Tibial nerve (tissue), 4 donors: ENCODE measurements around the gene OR2V2. TPM values are rescaled to one million over a fixed set of nuclear protein-coding genes. Genes with fewer than 3 reads are reported as not detected.

Experiments
- DNase-seq, 2 donors: peaks; one replicate each; pipeline ENCODE4 v3.0.0-alpha.2; 2019; ENCODE audit warnings: low spot score in 2 of 2
- H3K27ac ChIP-seq, 4 donors: fragments of 200-600 bp; sonication (generic) in 3 of 4; one replicate each; pipeline ENCODE4 v1.5.1; 2017 to 2019; ENCODE audit warnings: mild to moderate bottlenecking in 1 of 4
- H3K27me3 ChIP-seq, 2 donors: fragments of 200-600 bp; sonication (generic) in 1 of 2; one replicate each; pipeline versions ENCODE4 v1.5.1 to v1.6.0; 2017 to 2019
- H3K36me3 ChIP-seq, 3 donors: fragments of 200-600 bp; sonication (generic); one replicate each; pipeline ENCODE4 v1.5.1; 2018 to 2019
- H3K4me1 ChIP-seq, 4 donors: fragments of 200-600 bp; sonication (generic) in 3 of 4; one replicate each; pipeline ENCODE4 v1.5.1; 2017 to 2019
- H3K4me3 ChIP-seq, 4 donors: fragments of 200-600 bp; sonication (generic) in 3 of 4; one replicate each; pipeline ENCODE4 v1.5.1; 2017 to 2019; ENCODE audit warnings: mild to moderate bottlenecking in 1 of 4, moderate library complexity in 1 of 4
- H3K9me3 ChIP-seq, 4 donors: fragments of 200-600 bp; sonication (generic) in 3 of 4; one replicate each; pipeline ENCODE4 v1.5.1; 2017 to 2019
- CTCF ChIP-seq, 5 experiments: fragments of 200-600 bp in 3 of 5; fragments of 450-650 bp in 2 of 5; sonication (generic) in 3 of 5; IDR thresholded peaks; one replicate each; pipeline ENCODE4 v1.5.1; 2016 to 2019; ENCODE audit warnings: antibody characterized with exemption in 5 of 5, mild to moderate bottlenecking in 3 of 5, moderate library complexity in 2 of 5
- EP300 ChIP-seq, 2 donors: sonication (generic); formaldehyde crosslinking; IDR thresholded peaks; one replicate each; pipeline ENCODE4 v1.6.1; 2017; ENCODE audit warnings: antibody characterized with exemption in 2 of 2, mild to moderate bottlenecking in 1 of 2
- POLR2A ChIP-seq, 2 donors: fragments of 450-650 bp; IDR thresholded peaks; one replicate each; pipeline ENCODE4 v1.6.1; 2017; ENCODE audit warnings: antibody characterized with exemption in 2 of 2, mild to moderate bottlenecking in 2 of 2, moderate library complexity in 2 of 2
- WGBS, 2 donors: methylation state at CpG; one replicate each; pipeline ENCODE4 v1.1.5; 2018; 5-methylcytosine and 5-hydroxymethylcytosine counted together
- total RNA-seq, 4 donors: library from RNA; depleted of rRNA; stranded (reverse); fragments of >200 nt; gene quantifications; one replicate each; pipeline ENCODE4 v1.1.0, GENCODE V29; 2016

The OR2V2 gene
- total RNA-seq, 4 donors from 2014 or later = not detected

GRCh38 chr5:181189962-181190710, 42.8 kb downstream of the OR2V2 start:
- no peak for TF ChIP-seq EP300 (IDR thresholded peaks at IDR 0.05)
- TF ChIP-seq POLR2A (IDR thresholded peaks at IDR 0.05) = no peak
- TF ChIP-seq CTCF (IDR thresholded peaks at IDR 0.05) = no peak
- no peak for DNase-seq
- Histone ChIP-seq H3K27ac (peak overlapping the region; percentile 82 to 92 (median 90)), H3K4me3 (peak overlapping the region; percentile 66 to 78 (median 72)), H3K36me3 (peaks cover 0 to 1% (median 0%) of the 10 kb centered on the region in 3 donors), H3K9me3 (no peaks in the 10 kb centered on the region), H3K4me1 (peaks cover 0 to 36% (median 4%) of the 10 kb centered on the region in 4 donors), H3K27me3 (no peaks in the 10 kb centered on the region)
- WGBS, 2 donors = 0 to 1% methylated on average over 34 to 48 of the region's 52 CpGs

GRCh38 chr5:181190711-181191525, 43.5 kb downstream of the OR2V2 start:
- Histone ChIP-seq H3K27ac (peak overlapping the region; percentile 82 to 92 (median 90)), H3K4me3 (peak overlapping the region; percentile 66 to 78 (median 72)), H3K27me3 (no peaks in the 10 kb centered on the region), H3K9me3 (no peaks in the 10 kb centered on the region), H3K36me3 (peaks cover 0 to 7% (median 0%) of the 10 kb centered on the region in 3 donors), H3K4me1 (peaks cover 0 to 35% (median 4%) of the 10 kb centered on the region in 4 donors)
- WGBS, 2 donors = 0 to 1% methylated on average over 51 to 64 of the region's 66 CpGs
- TF ChIP-seq CTCF (IDR thresholded peaks at IDR 0.05) (peak in 3 of 5 experiments; percentile 8 to 13 (median 13)), EP300 (IDR thresholded peaks at IDR 0.05) (no peak), POLR2A (IDR thresholded peaks at IDR 0.05) (no peak)
- DNase-seq = no peak

- Histone ChIP-seq H3K36me3 (peaks cover 0 to 7% (median 0%) of the 10 kb centered on the region in 3 donors), H3K27ac (peak overlapping the region; percentile 82 to 95 (median 91)), H3K4me1 (peaks cover 0 to 35% (median 4%) of the 10 kb centered on the region in 4 donors), H3K27me3 (no peaks in the 10 kb centered on the region), H3K4me3 (peak overlapping the region; percentile 66 to 78 (median 72)), H3K9me3 (no peaks in the 10 kb centered on the region)
- TF ChIP-seq CTCF (IDR thresholded peaks at IDR 0.05) (peak in 2 of 5 experiments; percentile 16 to 26), POLR2A (IDR thresholded peaks at IDR 0.05) (peak in 1 of 2 donors; percentile 64), EP300 (IDR thresholded peaks at IDR 0.05) (peak; percentile 50 to 76)
- WGBS, 2 donors = 0 to 2% methylated on average over 22 to 59 of the region's 64 CpGs
- peak; percentile 93 to 95 for DNase-seq
Measured at GRCh38 chr5:181191526-181192336, 44.3 kb downstream of the OR2V2 start.

- Histone ChIP-seq H3K4me3 (peak overlapping the region; percentile 59 to 78 (median 72)), H3K27me3 (no peaks in the 10 kb centered on the region), H3K36me3 (peaks cover 0 to 7% (median 0%) of the 10 kb centered on the region in 3 donors), H3K9me3 (no peaks in the 10 kb centered on the region), H3K4me1 (peaks cover 0 to 35% (median 4%) of the 10 kb centered on the region in 4 donors), H3K27ac (peak overlapping the region; percentile 82 to 95 (median 91))
- DNase-seq = no peak
- TF ChIP-seq EP300 (IDR thresholded peaks at IDR 0.05) (no peak), CTCF (IDR thresholded peaks at IDR 0.05) (no peak), POLR2A (IDR thresholded peaks at IDR 0.05) (no peak)
- 47 to 51% methylated on average over 12 of the region's 12 CpGs for WGBS, 2 donors
Measured at GRCh38 chr5:181192337-181193046, 45.1 kb downstream of the OR2V2 start.
